GM12892 (cell line): Measurements from ENCODE around the gene COPS7A.

Source experiments
- POLR2AphosphoS5 ChIP-seq: IDR thresholded peaks from 2 replicates; pipeline ENCODE4 v1.6.1; 2011; ENCODE audit warnings: low read depth, low read length, control low read depth
- TAF1 ChIP-seq: IDR thresholded peaks from 2 replicates; pipeline ENCODE4 v1.6.1; 2011; ENCODE audit warnings: low read depth, mild to moderate bottlenecking, control low read depth, low read length, borderline replicate concordance

GRCh38 chr12:6780573-6780972 lies 56.7 kb downstream of the COPS7A start:
- TF ChIP-seq TAF1 (no peak), POLR2AphosphoS5 (no peak)
